ENCODE data around the gene ARAP1.

DNA sequence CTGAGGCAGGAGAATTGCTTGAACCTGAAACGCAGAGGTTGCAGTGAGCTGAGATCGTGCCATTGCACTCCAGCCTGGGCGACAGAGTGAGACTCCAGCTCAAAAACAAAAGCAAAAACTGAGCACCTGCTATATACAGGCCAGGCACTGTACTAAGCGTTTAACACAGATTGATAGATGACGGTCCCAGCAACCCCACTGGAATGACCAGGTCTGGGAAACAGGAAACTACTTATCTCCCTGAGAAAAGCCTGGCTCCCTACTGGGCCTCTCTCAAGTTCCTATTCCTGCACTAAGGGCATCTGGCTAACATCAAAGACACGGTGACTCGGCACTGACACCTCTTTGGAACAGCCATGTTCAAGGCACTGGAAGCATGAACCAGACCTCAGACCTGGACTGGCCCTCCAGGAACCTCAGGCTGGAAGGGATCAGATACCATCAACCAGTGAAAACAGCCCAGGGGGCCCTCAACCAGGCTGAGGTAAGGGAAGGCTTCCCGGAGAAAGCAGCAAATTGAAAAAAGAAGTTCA lies 16.6 kb downstream of the ARAP1 start:
- TF ChIP-seq POLR2AphosphoS5 (IDR thresholded peaks at IDR 0.05) (no peak), CTCF (IDR thresholded peaks at IDR 0.05; ENCODE audit: poor library complexity, severe bottlenecking) (no peak), RAD21 (conservative IDR thresholded peaks at IDR 0.05) (no peak), EP300 (conservative IDR thresholded peaks at IDR 0.05; ENCODE audit: poor library complexity, severe bottlenecking) (no peak), SMC3 (conservative IDR thresholded peaks at IDR 0.05; ENCODE audit: poor library complexity) (no peak)

Data from neural cell (in vitro differentiated cells).